HepG2 (cell line): ENCODE measurements around the gene DLG2. TPM values are rescaled to one million over a fixed set of nuclear protein-coding genes. Genes with fewer than 3 reads are reported as not detected.

Experiments
- CC2D1A ChIP-seq: sonication (generic); formaldehyde crosslinking; IDR thresholded peaks from 2 replicates; pipeline ENCODE4 v1.8.1; 2023; ENCODE audit warnings: mild to moderate bottlenecking, missing genetic modification reagents
- CREB1 ChIP-seq, 2 experiments: fragments of 450-650 bp in 1 of 2; IDR thresholded peaks; 2 replicates each; pipeline ENCODE4 v1.6.1; 2016 to 2017; ENCODE audit warnings: control low read depth in 1 of 2, mild to moderate bottlenecking in 1 of 2, missing compliant biosample characterization in 1 of 2, missing genetic modification characterization in 1 of 2
- FOSL1 ChIP-seq: sonication (generic); formaldehyde crosslinking; IDR thresholded peaks from 2 replicates; pipeline ENCODE4 v1.9.0; 2021; ENCODE audit warnings: missing genetic modification reagents, borderline replicate concordance
- GLI4 ChIP-seq: sonication (generic); formaldehyde crosslinking; IDR thresholded peaks from 2 replicates; pipeline ENCODE4 v1.5.1; 2020; ENCODE audit warnings: missing genetic modification reagents, mild to moderate bottlenecking, moderate library complexity, borderline replicate concordance
- IKZF4 ChIP-seq: sonication (generic); formaldehyde crosslinking; IDR thresholded peaks from 2 replicates; pipeline ENCODE4 v1.5.1; 2020; ENCODE audit warnings: borderline replicate concordance, mild to moderate bottlenecking, low read depth, missing genetic modification reagents; ENCODE audit errors: not compliant biosample characterization
- MTF2 ChIP-seq: sonication (generic); formaldehyde crosslinking; IDR thresholded peaks from 2 replicates; pipeline ENCODE4 v1.5.0; 2020; ENCODE audit warnings: missing genetic modification reagents, borderline replicate concordance
- NFYB ChIP-seq: sonication (generic); formaldehyde crosslinking; IDR thresholded peaks from 2 replicates; pipeline ENCODE4 v1.4.0; 2020; ENCODE audit warnings: missing genetic modification reagents
- TCF7 ChIP-seq: sonication (generic); IDR thresholded peaks from 2 replicates; pipeline ENCODE4 v1.6.1; 2016; ENCODE audit warnings: antibody characterized with exemption, low read depth
- XRCC5 ChIP-seq: fragments of 200-400 bp; formaldehyde crosslinking; optimal IDR thresholded peaks from 2 replicates; pipeline ENCODE3; 2017; ENCODE audit warnings: mild to moderate bottlenecking, low read length
- ZBTB49 ChIP-seq: sonication (generic); formaldehyde crosslinking; IDR thresholded peaks from 2 replicates; pipeline ENCODE4 v1.4.0; 2020; ENCODE audit warnings: missing genetic modification reagents, borderline replicate concordance
- ZBTB8A ChIP-seq: sonication (generic); formaldehyde crosslinking; IDR thresholded peaks from 2 replicates; pipeline ENCODE4 v1.4.0; 2020; ENCODE audit warnings: mild to moderate bottlenecking, low read depth, missing genetic modification reagents, borderline replicate concordance
- ZFX ChIP-seq: sonication (generic); formaldehyde crosslinking; IDR thresholded peaks from 2 replicates; pipeline ENCODE4 v1.4.0; 2020; ENCODE audit warnings: mild to moderate bottlenecking, low read depth, missing genetic modification reagents, moderate library complexity
- ZNF207 ChIP-seq: fragments of 450-650 bp; IDR thresholded peaks from 2 replicates; pipeline ENCODE4 v1.6.1; 2016; ENCODE audit warnings: antibody characterized with exemption, borderline replicate concordance
- ZNF33A ChIP-seq: sonication (generic); formaldehyde crosslinking; IDR thresholded peaks from 2 replicates; pipeline ENCODE4 v1.5.1; 2020; ENCODE audit warnings: missing genetic modification reagents, mild to moderate bottlenecking, moderate library complexity, borderline replicate concordance
- ZNF34 ChIP-seq: sonication (generic); formaldehyde crosslinking; IDR thresholded peaks from 2 replicates; pipeline ENCODE4 v1.4.0; 2020; ENCODE audit warnings: mild to moderate bottlenecking, missing genetic modification reagents, borderline replicate concordance
- ZNF383 ChIP-seq: sonication (generic); formaldehyde crosslinking; IDR thresholded peaks from 2 replicates; pipeline ENCODE4 v1.4.0; 2020; ENCODE audit warnings: missing genetic modification reagents, mild to moderate bottlenecking, borderline replicate concordance
- ZNF451 ChIP-seq: sonication (generic); formaldehyde crosslinking; IDR thresholded peaks from 2 replicates; pipeline ENCODE4 v1.5.0; 2020; ENCODE audit warnings: mild to moderate bottlenecking, missing genetic modification reagents
- ZNF713 ChIP-seq: sonication (generic); formaldehyde crosslinking; IDR thresholded peaks from 2 replicates; pipeline ENCODE4 v1.4.0; 2020; ENCODE audit warnings: mild to moderate bottlenecking, missing genetic modification reagents
- ZNF770 ChIP-seq: sonication (generic); formaldehyde crosslinking; IDR thresholded peaks from 2 replicates; pipeline ENCODE4 v1.5.0; 2020; ENCODE audit warnings: mild to moderate bottlenecking, missing genetic modification reagents
- ZNF883 ChIP-seq: sonication (generic); formaldehyde crosslinking; IDR thresholded peaks from 2 replicates; pipeline ENCODE4 v1.5.1; 2020; ENCODE audit warnings: mild to moderate bottlenecking, missing genetic modification reagents; ENCODE audit errors: not compliant biosample characterization
- ZSCAN22 ChIP-seq: sonication (generic); formaldehyde crosslinking; IDR thresholded peaks from 2 replicates; pipeline ENCODE4 v1.4.0; 2020; ENCODE audit warnings: mild to moderate bottlenecking, missing genetic modification reagents
- polyA plus RNA-seq, 8 experiments: library from polyadenylated mRNA; depleted of rRNA in 3 of 8; stranded (reverse) in 7 of 8; unstranded in 1 of 8; fragments of >200 nt; fragmentation: Illumina TruSeq in 4 of 8; extraction: Trizol in 4 of 8; gene quantifications; 2 replicates each; pipeline versions ENCODE4 v1.2.1 to v1.2.3, GENCODE V29; 2011 to 2016; ENCODE audit warnings: low read depth in 4 of 8, missing spikeins in 1 of 8, mixed read lengths in 1 of 8; ENCODE audit not compliant: insufficient read depth in 1 of 8
- total RNA-seq, 5 experiments: library from RNA; depleted of rRNA; stranded (reverse); fragments of >200 nt; fragmentation: Illumina TruSeq; extraction: Trizol; gene quantifications; 2 replicates each; pipeline ENCODE4 v1.2.3, GENCODE V29; 2016; ENCODE audit warnings: low read depth in 1 of 5
- TF ChIP-seq, protein P1 (sequence below): IDR thresholded peaks from 2 replicates; pipeline ENCODE4 v1.6.1; 2018; ENCODE audit warnings: missing genetic modification reagents, mild to moderate bottlenecking, missing compliant biosample characterization

The DLG2 gene
- total and polyA plus RNA-seq, 2 of the 13 experiments (the other 11 are each of a cell fraction or from before 2014, with no cell fraction given) = 0.46 to 1.0 TPM

DNA sequence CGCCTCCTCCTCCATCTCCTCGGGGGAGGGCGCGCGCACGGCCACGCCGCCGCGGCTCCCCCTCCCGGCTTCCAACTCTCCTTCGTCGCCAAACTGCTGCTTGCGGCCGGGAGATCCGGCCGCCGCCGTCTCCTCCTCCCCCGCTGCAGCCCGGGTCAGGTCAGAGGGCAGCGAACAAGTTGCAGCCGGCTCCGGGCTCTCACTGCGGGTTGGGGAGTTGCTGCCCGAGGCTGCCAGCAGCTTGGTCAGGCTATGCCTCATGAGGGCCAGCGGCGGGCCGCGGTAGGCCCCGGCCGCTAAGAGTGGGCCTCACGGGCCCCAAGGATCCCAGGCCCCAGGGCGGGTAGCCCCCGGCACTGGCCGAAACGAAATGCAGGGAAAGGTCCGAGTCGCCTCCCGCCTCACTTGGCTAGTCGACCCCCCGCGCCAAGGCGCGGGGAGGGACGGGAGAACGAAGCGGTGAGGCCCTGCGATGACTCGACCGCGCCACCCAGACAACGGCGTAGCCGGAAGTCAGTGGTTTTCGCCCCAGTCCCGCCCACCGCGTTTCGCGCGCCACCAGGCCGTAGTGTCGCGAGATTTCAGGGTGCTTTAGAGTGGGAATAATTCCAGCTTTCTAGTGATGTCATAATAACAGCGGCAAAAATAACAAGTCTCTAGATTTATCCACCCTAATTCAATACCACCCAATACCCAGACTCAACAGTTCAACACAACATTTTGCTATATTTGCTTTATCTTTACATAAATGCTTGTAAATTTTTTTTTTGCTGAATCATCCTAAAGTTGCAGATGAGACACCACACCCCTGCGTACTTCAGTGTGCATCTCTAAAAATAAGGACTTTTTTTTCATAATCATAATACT, 37.7 kb upstream of the DLG2 start, which contains the start of gene CREBZF (continued):
- TF ChIP-seq, protein P1, sequence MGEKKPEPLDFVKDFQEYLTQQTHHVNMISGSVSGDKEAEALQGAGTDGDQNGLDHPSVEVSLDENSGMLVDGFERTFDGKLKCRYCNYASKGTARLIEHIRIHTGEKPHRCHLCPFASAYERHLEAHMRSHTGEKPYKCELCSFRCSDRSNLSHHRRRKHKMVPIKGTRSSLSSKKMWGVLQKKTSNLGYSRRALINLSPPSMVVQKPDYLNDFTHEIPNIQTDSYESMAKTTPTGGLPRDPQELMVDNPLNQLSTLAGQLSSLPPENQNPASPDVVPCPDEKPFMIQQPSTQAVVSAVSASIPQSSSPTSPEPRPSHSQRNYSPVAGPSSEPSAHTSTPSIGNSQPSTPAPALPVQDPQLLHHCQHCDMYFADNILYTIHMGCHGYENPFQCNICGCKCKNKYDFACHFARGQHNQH = peak; percentile 74
- TF ChIP-seq MTF2 (no peak), ZFX (CRISPR knock-in tag) (peak; percentile 100), ZNF33A (peak; percentile 83; the same call in 1 of the 2 replicates), TCF7 (no peak), ZNF207 (no peak), ZNF383 (CRISPR knock-in tag) (no peak; the same call in 1 of the 2 replicates), ZNF770 (peak; percentile 31; the same call in 1 of the 2 replicates), GLI4 (CRISPR knock-in tag) (peak; percentile 98), NFYB (CRISPR knock-in tag) (no peak), IKZF4 (CRISPR knock-in tag) (no peak), ZSCAN22 (CRISPR knock-in tag) (no peak), ZNF34 (CRISPR knock-in tag) (no peak), ZNF713 (0 out of 2 replicates have a peak, but pooled peaks have one; percentile 34), ZNF883 (CRISPR knock-in tag) (no peak), CC2D1A (CRISPR knock-in tag) (no peak), ZNF451 (CRISPR knock-in tag) (no peak; the same call in none of the 2 replicates), ZBTB49 (CRISPR knock-in tag) (no peak), XRCC5 (no peak), CREB1 (IDR thresholded peaks at IDR 0.05) (peak; percentile 87), CREB1 (CRISPR knock-in tag; IDR thresholded peaks at IDR 0.05) (peak; percentile 82), ZBTB8A (CRISPR knock-in tag) (no peak; the same call in 1 of the 2 replicates), FOSL1 (no peak)
